Fibroblast of skin of right quadriceps (primary cell): ENCODE results near the gene MCCC1.
"Not testable (repeated sequence)": the region's sequence is repeated elsewhere in the genome, so short reads cannot be mapped to it uniquely, and the experiment has no call there.

Experiments used
- DNase-seq: peaks from one replicate; pipeline ENCODE4 v3.0.0-alpha.2; 2013

The MCCC1 gene

DNA sequence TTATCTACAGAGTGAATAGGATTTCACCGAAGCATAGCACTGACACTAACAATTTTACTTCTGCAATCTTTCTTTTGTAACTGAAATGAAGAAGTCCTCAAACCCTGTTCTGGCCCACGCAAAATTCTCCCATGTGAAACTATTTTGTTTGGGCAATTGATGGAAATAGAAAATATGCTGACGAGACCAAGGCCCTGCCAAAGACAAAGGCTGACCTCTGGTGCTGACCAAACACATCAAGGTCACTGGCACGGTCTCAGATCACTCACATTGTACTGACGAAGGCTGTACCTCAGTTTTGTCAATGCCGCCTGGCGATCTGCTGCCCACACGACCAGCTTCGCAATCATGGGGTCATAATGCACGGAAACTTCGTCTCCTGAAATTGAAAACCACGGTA, 60.5 kb downstream of the MCCC1 start:
- DNase-seq = no peak

DNA sequence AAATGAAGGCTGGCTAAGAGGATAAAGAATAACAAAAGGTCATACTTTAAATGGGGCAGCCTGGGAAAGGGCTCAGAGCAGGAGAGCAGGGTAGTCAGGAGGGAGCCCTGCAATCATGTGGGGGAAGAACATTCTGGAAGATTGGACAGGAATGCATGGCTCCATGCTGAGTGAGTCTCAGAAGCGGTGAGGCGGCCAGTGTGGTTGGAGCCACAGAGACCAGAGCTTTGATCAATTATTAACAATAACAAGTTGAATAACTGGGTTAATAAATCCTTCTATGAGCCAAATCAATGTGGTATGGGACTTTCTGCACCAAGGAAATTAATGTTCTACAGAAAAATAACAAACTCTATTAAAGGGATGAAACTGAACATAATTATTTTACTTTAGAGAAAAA, 61.1 kb downstream of the MCCC1 start:
- no peak for DNase-seq

DNA sequence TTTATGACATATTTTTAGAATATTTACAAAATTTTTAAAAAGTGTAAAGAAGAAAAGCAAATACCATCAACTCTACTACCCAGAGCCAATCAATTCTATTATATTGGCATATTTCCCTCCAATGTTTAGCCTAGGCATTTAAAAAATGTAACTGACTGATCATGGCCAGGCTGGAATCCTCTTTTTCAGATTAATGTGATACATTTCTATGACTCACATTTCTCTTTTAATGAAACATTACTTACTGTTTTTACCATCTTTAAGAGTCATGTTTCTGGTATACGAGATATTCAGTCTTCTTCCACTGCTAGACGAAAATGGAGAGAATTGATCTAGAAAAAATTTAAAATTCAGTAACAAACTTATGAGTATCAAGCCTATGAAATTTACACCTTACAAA, 65.5 kb downstream of the MCCC1 start:
- DNase-seq = peak; percentile 56

DNA sequence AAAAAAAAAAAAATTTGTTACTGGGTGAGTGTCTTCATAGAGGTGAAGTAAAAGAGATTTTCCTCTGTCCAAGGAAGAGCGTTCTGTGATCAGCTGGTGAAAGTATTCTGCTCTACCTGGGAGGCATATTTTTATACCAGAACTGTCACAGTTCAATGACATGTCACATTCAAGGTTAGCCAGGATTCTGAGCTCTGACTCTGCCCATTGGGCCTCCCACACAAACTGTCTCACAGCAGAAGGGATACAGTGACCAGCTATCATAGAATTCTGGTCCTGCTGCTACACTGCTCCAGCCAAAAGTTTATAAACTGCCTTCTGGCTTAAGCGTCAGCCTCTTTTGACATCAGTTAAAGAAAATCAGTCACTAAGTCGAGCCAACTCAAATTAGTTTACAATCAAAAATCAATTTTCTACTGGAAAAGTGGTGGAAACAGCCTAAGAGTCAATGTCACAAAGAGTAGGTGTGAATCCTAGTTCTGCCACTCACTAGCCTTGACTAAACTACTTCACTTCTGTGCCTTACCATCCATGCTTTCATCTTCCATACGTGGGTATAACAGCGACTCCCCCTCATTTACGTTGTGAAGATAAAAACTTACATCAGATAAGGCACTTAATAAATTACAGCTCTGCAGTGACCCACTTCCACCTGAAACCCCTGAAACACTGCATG, 66.3 kb downstream of the MCCC1 start:
- DNase-seq = no peak

DNA sequence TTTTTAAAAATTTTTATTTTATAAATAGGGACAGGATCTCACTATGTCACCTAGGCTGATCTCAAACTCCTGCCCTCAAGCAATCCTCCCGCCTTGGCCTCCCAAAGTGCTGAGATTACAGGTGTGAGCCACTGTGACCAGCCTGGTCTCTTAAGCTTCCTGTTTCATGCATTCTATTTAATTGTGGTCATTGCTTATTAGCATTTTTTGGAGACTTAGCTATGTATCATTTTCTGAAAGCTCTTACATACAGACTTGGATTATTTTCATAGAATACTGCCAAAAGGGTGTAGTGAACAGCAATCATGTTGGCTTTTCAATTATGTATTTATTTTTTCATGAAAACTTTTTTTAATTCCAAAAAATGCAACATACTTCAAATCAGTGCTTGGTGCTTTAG, 67.5 kb downstream of the MCCC1 start:
- DNase-seq = no peak

DNA sequence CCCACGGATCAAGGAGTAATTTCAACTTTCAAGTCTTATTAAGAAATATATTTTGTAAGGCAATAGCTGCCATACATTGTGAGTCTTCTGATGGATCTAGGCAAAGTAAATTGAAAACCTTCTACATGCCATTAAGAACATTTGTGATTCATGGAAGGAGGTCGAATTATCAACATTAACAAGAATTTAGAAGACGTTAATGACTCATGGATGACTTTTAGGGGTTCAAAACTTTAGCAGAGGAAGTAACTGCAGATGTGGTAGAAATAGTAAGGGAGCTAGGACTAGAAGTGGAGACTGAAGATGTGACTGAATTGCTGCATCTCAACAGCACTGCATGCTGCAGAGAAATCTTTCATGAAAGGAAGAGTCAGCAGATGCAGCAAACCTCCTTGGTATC, 70.9 kb downstream of the MCCC1 start:
- DNase-seq = no peak

DNA sequence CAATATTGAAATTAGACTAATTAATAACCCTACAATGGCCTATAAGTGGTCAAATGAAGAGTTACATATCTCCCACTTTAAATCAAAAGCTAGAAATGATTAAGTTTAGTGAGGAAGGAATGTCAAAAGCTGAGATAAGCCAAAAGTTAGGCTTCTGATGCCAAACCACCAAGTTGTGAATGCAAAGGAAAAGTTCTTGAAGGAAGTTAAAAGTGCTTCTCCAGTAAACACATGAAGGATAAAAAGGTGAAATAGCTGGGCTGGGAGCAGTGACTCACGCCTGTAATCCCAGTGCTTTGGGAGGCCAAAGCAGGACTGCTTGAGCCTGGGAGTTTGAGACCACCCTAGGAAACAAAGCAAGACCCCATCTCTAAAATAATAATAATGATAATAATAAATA, 72.0 kb downstream of the MCCC1 start:
- no peak for DNase-seq

DNA sequence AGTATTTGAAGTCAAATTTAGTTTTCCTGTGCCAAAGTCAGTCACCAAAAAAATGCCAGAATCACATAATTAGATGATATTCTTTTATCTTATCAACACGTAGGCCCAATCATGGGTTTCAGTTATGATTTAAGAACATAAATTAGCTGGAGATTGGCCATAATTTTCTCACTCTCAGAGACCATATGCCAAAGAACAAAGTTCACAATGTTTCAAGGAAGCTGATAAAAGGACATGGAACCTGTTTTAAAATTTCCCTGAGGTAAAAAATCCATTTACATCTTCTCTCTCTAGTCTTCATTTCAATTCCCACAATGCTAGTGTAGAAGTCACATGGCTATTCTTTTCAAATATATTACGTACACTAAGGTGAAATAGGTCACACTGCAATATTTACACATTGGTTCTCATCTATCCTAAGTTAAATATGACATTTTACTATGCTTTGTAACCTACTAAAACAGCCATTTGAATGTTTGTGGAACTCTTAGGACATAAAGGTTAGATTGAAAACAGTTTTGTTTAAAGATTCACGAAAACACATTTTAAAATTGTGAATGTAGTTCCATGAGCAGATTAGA, 76.3 kb downstream of the MCCC1 start:
- DNase-seq = no peak

DNA sequence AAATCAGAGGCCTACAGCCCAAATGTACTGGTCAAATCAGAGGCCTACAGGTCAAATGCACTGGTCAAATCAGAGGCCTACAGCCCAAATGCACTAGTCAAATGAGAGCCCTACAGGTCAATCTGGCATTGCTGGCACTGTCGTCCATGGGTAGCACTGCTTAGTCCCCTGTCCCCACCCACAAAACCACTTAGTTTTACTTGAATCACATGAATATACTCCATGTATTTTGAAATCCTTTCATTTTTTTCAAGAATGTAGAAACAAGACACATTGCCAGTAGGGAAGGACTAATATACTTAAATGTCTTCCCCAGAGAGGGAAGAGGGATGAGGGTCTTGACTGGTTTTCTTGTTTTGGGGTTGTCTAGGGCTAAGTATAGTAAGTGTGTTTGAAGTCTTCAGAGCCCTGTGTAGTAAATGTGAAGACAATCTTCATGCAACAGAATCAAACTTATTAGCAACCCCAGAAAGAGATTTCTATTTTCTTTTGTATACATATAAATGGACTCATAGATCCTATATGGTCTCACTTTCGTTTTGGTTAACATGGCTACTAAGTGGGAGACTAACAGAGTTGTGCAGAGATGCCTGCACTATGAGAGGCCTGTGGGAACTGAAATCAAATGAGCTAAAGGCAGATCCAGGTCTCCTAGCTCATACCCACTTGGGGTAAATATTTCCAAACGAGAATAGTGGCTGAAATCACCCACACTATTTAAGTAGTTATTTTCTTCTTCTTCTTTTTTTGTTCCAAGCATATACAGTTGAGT, 80.7 kb downstream of the MCCC1 start:
- no peak for DNase-seq

DNA sequence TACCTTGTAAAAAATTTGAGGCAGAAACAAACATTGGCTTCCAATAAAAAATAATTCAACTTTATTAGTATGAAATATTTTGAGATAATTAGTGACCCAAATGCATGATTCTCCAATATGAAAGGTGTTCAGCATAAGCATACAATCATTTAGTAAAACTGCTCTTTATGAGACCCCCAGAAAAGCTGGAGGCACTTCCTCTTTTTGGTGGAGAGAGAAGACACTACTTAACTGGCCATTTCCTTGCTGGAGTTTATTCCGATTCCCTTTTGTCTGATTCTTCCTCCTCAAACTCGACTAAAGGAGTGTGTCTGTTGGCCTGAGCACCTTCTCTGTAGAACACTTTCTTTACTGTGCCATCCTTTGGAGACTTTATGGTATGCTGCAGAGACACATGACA, 84.1 kb downstream of the MCCC1 start:
- no peak for DNase-seq

DNA sequence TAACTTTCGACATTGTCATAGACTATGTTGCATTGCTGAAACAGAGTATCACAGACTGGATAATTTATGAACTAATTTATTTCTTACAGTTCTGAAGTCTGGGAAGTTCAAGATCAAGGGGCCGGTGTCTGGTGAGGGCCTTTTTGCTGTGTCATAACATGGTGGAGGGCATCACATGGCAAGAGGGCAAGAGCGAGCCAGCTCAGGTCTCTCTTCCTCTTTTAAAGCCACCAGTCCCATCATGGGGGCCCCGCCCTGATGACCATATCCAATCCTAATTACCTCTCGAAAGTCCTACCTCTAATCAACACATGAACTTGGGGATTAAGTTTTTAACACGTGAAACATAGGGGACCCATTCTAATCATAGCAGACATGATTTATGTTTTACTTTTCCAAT, 85.4 kb downstream of the MCCC1 start:
- DNase-seq = no peak

DNA sequence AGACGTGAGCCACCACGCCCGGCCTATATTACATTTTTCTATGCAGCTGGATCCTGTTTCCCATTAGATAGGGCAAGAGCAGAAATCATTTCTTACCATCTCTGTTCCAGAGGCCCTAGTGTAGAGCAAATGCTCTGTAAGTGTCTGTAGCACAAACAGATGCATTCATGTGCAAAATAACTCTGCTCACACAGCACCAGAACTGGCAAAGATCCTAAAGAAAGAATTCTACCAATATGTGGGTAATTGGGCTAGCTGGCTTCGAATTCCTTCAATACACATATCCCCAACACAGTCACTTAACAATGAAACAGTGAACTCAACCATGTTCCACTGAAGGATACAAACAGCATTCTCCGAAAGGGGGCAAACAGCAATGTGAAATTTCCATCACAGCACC, 86.2 kb downstream of the MCCC1 start:
- no peak for DNase-seq

DNA sequence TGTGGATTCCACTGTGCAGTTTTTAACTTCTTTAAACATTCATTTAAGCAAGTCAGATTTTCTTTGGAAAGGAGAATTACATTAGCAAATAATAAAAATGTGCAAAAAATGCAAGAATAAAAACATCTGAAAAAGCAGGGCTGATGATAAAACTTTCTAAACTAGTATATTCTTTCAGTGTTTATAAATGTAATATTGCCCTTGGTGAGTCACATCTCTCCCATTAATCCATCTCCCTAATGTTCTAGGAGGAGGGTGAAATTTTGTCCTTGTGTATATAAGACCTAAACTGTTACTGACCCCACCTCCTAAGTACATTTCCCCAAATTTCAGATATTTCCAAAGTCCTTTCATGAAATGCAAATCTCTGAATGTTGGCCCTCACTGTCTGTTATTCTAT, 90.5 kb downstream of the MCCC1 start:
- no peak for DNase-seq

DNA sequence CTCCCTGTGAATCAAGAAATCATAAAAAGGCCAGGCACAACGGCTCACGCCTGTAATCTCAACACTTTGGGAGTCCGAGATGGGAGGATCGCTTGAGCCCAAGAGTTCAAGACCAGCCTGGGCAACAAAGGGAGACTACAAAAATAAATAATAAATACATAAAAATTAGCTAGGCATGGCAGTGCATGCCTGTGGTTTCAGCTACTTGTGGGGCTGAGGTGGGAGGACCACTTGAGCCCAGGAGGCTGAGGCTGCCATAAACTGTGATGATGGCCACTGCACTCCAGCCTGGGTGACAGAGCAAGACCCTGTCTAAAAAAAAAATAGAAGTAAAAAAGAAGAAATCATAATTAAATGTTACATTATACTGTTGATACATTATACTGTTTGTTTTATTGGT, 91.0 kb downstream of the MCCC1 start:
- no peak for DNase-seq

DNA sequence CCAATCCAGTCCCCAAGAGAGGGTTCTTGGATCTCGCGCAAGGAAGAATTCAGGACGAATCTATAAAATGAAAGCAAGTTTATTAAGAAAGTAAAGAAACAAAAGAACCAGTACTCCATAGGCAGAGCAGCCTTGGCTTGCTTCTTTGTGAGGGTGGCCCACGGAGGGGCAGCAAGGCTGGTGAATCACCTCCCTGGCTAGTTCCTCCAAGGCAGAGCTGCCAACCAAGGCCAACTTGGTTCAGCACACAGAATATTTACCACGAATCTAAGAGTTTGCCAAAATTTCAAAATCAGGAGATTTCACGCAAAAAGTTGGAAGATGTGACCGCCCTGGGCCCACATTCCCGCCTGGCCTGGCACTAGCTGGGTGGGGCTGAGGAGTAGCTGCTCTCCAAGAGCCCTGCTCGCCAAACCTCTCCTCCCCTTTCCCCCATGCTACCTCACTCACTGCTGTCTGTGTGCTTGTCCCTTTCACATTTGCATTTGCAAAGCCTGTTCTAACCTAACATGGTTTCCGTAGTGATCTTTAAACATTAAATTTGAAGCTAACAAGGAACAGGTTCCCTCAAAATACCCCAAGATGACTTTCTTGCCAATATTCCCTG, 92.8 kb downstream of the MCCC1 start:
- no peak for DNase-seq

DNA sequence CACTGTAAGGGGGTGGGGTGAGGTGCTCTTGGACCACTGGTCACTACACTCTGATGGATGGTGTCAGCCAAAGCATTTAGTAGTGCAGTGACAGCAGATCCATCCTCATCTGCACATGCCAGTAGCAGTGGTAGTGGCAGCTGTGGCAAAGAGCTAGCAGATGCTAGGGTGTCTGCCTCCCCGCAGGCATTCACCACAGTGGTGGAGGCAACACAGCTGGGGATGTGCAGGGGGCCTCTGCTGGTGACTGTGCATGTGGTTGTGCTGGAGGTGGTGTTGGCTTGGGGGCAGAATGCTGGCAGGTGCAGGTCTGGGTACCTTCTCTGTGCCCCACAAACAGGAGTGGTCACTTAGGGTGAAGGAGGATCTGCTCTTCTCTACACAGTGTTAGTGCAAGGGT, 99.5 kb downstream of the MCCC1 start:
- no peak for DNase-seq

DNA sequence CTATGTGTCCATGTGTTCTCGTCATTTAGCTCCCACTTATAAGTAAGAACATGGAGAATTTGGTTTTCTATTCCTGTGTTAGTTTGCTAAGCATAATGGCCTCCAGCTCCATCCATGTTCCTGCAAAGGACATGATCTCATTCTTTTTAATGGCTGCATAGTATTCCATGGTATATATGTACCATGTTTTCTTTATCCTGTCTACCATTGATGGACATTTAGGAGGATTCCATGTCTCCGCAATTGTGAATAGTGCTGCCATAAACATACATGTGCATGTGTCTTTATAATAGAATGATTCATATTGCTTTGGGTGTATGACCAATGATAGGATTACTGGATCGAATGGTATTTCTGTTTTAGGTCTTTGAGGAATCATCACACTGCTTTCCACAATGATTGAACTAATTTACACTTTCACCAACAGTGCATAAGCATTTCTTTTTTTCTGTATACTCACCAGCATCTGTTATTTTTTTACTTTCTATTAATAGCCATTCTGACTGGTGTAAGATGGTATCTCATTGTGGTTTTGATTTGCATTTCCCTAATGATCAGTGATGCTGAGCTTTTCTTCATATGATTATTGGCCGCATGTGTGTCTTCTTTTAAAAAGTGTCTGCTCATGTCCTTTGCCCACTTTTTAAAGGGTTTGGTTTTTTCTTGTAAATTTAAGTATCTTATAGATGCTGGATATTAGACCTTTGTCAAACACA, 105.7 kb downstream of the MCCC1 start:
- DNase-seq = not testable (repeated sequence)

DNA sequence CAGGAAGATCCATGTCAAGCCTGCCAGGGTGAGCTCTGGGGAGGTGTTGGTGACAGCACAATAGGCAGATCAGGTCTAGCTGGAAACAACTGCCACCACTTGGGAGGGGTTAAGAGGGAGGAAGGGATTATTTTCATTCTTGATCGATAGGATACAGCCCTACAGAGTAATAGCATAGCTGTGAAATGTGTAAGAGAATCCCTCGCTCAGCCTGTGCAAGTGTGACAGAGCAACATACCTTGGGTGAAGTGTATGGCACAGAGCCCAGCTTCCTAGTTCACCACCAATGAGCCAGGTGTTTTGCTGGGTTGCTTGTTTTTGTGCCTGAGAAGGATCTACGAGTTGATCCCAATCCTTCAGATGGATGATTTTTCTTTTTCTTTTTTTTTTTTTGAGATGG, 109.7 kb downstream of the MCCC1 start:
- no peak for DNase-seq

DNA sequence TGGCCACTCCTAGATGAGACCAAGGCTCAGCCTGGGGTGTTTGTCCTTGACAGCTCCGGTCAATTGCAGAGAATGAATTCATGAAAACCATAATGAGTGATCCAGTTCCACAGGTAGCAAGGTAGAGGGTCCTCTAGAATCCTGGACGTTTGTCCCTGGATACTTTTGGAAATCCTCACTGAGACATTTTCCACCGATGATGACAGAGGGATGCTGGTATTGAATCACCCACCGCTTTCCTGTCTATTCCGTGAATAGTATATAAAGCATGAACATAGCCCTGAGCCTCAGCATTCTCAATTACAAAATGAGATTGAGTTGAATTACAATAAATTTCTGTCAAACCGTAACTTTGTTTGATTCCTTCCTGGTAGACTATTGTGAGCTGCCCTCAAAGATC, 113.3 kb downstream of the MCCC1 start:
- DNase-seq = no peak

DNA sequence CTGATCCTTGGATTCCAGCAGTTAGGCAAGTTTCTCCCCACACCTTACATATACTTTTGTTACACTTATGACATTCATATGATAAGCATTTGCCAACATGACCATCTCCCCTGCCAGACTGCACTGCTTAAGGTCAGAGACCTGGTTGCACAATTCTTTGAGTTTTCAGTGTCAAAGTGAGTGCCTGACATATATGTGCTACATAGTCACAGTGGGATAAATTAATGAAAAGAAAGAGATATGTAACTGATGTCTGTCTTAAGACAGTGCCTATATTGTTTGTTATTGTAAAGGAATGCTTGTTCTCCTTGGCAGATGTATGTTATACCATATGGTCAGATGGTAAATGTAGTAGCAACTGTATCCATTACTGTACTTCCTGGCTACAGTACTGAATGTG, 115.4 kb downstream of the MCCC1 start:
- DNase-seq = no peak

DNA sequence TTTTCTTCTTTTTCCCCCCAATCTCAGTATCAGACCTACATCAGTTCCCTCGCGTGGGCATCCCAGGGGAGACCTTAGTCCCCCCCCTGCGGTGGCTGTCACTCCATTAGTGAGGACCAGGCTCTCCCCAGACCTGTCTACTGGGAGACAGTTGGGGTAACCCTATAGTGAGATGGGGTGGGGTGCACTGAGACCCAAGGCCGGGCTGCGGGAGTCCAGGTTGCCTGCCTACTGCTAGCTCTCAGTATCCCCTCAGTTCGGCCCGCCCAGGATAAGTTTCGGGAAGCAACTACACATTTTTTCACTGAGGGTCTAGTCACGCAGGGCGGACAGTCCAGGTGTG, 118.3 kb downstream of the MCCC1 start:
- DNase-seq = no peak

DNA sequence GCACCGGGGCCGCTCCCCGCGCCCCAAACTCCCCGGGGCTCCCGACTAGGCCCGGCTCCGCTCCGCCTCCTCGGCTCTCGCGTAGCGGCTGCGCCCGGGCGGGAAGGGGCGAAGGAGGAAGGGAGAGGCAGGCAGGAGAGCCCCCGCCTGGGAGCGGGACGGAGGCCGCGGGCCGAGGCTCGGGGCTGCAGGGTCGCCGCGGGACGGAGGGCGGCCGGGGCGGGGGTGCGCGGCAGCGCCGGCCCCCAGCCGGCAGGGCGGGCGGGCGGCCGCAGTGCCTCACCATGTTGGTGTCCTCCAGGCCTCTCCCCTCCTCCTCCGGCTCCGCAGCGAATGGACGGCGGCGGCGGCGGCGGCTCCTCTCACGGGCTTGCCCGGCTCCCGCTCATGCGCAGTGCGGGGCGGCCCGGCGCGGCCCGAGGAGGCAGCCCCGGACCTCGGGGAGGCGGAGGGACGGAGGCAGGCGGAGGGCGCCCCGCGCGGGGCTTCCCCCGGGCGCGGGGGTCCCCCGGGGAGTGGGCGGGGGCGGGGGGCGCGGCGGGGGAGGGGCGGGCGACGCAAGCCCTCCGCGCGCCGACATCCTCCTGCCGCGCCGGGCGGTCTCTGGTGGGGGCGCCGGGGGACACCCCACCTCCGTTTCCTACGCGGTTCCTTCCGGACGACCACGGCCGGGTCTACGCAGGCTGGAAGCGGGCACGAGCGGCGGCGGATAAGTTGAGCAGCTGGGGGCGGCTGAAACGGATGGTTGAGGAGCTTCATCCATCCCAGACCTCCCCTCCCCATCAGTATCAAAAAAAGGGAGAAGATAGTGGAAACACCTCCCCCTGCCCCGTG, 118.9 kb downstream of the MCCC1 start, which contains the start of gene DCUN1D1:
Gene DCUN1D1 (minus strand): TSS at position 335 of the 834 bp plus-strand sequence. CDS start 49 bp downstream, at position 286.
- peak; percentile 86 for DNase-seq
